GM18499 (cell line): ENCODE data around the gene ATXN2.
"Not testable (repeated sequence)": the region's sequence is repeated elsewhere in the genome, so short reads cannot be mapped to it uniquely, and the experiment has no call there.

Source experiments
- ATAC-seq: cut with Tn5 transposase; IDR thresholded peaks from one replicate; pipeline ENCODE4 v1.9.1; 2021; ENCODE audit warnings: moderate number of reproducible peaks; ENCODE audit not compliant: insufficient read depth, unreplicated experiment

Gene ATXN2

GRCh38 chr12:111408686-111409402 lies 190.3 kb downstream of the ATXN2 start:
- no peak for ATAC-seq

GRCh38 chr12:111408116-111408440 lies 191.0 kb downstream of the ATXN2 start:
- ATAC-seq: no peak

GRCh38 chr12:111407377-111408115 lies 191.6 kb downstream of the ATXN2 start:
- ATAC-seq: no peak

- no peak for ATAC-seq
These were observed 192.4 kb downstream of the ATXN2 start for GRCh38 chr12:111406474-111407376.

GRCh38 chr12:111405859-111406473 lies 193.1 kb downstream of the ATXN2 start, which contains the start of gene SH2B3:
Gene SH2B3 (plus strand): TSS chr12:111405923. CDS start chr12:111418146, 12,223 bp downstream.
- ATAC-seq: peak; percentile 0

- ATAC-seq: peak; percentile 38
These were observed 193.8 kb downstream of the ATXN2 start for GRCh38 chr12:111405149-111405858.

GRCh38 chr12:111404362-111405148 lies 194.6 kb downstream of the ATXN2 start:
- ATAC-seq: no peak

GRCh38 chr12:111402490-111402824 lies 196.7 kb downstream of the ATXN2 start:
- not testable (repeated sequence) for ATAC-seq
